HG03565 (cell line): ENCODE data around the gene MAN2A2.

Experiments used
- ATAC-seq: cut with Tn5 transposase; IDR thresholded peaks from one replicate; pipeline ENCODE4 v1.9.1; 2021; ENCODE audit warnings: mild to moderate bottlenecking, moderate library complexity; ENCODE audit not compliant: unreplicated experiment

The MAN2A2 gene

GRCh38 chr15:90902840-90903732 lies at the start of gene MAN2A2:
MAN2A2 (plus strand) TSS chr15:90903302; CDS start chr15:90904208, 906 bp downstream.
- peak; percentile 30 for ATAC-seq

GRCh38 chr15:90855139-90855538 lies 48.0 kb upstream of the MAN2A2 start:
- no peak for ATAC-seq

- ATAC-seq = no peak
These were observed 45.8 kb upstream of the MAN2A2 start for GRCh38 chr15:90857337-90857736.

GRCh38 chr15:90857883-90858443 lies 45.1 kb upstream of the MAN2A2 start:
- no peak for ATAC-seq

- ATAC-seq = no peak
These were observed 43.6 kb upstream of the MAN2A2 start for GRCh38 chr15:90859234-90860131.

- ATAC-seq = no peak
These were observed 42.7 kb upstream of the MAN2A2 start for GRCh38 chr15:90860450-90860849.

- no peak for ATAC-seq
These were observed 42.0 kb upstream of the MAN2A2 start for GRCh38 chr15:90860942-90861675.

- no peak for ATAC-seq
These were observed 40.6 kb upstream of the MAN2A2 start for GRCh38 chr15:90862487-90862886.

- no peak for ATAC-seq
These were observed 39.9 kb upstream of the MAN2A2 start for GRCh38 chr15:90862964-90863778.

GRCh38 chr15:90863987-90864386 lies 39.1 kb upstream of the MAN2A2 start:
- no peak for ATAC-seq

GRCh38 chr15:90864507-90864906 lies 38.6 kb upstream of the MAN2A2 start:
- no peak for ATAC-seq

- no peak for ATAC-seq
These were observed 37.4 kb upstream of the MAN2A2 start for GRCh38 chr15:90865702-90866101.

GRCh38 chr15:90866161-90866715 lies 36.9 kb upstream of the MAN2A2 start:
- ATAC-seq = no peak

- no peak for ATAC-seq
These were observed 36.3 kb upstream of the MAN2A2 start for GRCh38 chr15:90866800-90867199.

- ATAC-seq = no peak
These were observed 34.8 kb upstream of the MAN2A2 start, which contains the start of gene FURIN for GRCh38 chr15:90868261-90868689. FURIN (plus strand) TSS chr15:90868588; CDS start chr15:90875741, 7,153 bp downstream.

- ATAC-seq = no peak
These were observed 34.0 kb upstream of the MAN2A2 start for GRCh38 chr15:90869140-90869541.

GRCh38 chr15:90869601-90870353 lies 33.3 kb upstream of the MAN2A2 start:
- ATAC-seq = no peak

- no peak for ATAC-seq
These were observed 32.6 kb upstream of the MAN2A2 start for GRCh38 chr15:90870354-90871138.
